ENCODE results near the gene THAP4.
"Not testable (repeated sequence)": the region's sequence is repeated elsewhere in the genome, so short reads cannot be mapped to it uniquely, and the experiment has no call there.

Gene THAP4

DNA sequence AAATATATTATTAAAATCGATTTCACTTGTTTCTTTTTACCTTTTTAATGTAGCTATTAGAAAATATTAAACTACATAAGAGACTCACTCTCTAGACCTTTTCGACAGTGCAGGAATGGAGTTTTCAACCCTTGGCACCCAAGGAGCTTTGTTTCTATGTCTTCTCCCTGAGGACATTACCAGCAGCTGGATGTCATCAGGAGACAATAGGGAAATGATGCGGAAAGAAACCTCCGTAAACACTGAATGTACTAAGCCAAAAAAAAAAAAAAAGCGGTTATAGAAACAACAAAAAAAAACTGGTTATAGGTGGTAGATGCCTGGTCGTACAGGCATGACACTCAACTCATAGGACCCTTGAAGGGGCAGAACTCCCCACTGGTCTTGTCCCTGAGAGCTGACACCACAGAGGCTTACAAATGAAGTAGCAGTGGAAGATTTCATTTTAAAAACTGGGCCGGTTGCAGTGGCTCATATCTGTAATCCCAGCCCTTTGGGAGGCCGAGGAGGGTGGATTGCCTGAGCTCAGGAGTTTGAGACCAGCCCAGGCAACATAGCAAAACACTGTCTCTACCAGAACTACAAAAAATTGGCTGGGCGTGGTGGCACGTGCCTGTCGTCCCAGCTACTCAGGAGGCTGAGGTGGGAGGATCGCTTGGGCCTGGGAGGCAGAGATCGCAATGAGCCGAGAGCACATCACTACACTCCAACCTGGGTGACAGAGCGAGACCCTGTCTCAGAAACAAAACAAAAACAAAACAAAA, 23.8 kb downstream of the THAP4 start:
- no peak for DNase-seq (ENCODE audit: low read depth, low spot score)

DNA sequence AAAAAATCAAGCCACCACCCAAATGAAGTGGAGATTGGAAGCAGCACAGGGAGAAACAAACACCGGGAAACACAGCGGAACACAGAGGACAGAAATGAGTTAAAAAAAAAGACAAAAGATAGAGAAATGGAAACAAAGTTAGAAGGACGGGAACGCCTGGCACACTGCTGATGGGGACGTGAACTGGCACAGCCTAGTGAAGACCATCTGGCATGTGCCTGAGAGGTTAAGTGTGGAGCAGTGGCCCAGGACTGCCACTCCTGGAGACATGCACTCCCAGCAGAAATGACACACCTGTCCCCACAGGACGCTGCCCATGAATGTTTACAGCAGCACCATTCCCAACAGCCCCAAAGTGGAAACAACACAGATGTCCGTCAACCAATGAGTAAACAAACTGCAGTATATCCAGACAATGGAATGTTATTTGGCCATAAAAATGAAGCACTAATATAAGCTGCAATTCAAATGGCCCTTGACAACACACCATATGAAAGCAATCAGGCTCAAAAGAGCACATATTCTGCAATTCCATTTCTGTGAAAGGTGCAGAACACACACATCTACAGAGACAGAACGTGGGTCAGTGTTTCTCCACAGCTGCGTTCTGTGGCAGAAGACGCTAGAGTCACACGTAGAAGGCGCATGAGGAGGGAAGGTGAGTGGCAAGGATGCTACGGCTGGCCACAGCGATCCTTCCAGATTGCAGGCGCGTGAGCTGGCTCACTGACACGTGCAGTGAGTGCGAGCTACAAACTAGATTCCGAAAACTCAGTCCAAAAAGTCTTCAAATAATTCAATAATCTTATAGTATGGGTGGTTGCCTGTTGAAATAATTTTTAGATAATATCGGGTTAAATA, 24.6 kb downstream of the THAP4 start:
- no peak for DNase-seq (ENCODE audit: low read depth, low spot score)

DNA sequence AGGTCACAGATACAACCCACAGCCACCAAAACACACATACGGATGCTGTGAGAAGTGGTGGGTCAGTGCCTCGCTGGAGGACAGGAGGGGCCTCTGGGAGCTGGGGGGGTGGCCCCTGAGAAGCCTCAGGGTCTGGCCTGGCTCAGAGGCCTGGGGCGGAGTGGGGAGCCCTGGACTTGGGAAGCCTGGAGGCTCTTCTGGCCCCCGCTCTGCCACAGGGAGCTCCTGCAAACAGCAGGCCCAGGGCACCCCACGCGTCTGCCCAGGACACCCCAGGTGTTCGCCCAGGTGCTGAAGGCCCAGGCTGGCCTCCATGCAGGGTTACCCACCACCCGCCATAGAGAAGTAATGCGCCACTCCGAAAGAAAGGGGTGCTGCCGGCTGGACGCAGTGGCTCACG, 25.9 kb downstream of the THAP4 start:
- no peak for DNase-seq (ENCODE audit: low read depth, low spot score)

DNA sequence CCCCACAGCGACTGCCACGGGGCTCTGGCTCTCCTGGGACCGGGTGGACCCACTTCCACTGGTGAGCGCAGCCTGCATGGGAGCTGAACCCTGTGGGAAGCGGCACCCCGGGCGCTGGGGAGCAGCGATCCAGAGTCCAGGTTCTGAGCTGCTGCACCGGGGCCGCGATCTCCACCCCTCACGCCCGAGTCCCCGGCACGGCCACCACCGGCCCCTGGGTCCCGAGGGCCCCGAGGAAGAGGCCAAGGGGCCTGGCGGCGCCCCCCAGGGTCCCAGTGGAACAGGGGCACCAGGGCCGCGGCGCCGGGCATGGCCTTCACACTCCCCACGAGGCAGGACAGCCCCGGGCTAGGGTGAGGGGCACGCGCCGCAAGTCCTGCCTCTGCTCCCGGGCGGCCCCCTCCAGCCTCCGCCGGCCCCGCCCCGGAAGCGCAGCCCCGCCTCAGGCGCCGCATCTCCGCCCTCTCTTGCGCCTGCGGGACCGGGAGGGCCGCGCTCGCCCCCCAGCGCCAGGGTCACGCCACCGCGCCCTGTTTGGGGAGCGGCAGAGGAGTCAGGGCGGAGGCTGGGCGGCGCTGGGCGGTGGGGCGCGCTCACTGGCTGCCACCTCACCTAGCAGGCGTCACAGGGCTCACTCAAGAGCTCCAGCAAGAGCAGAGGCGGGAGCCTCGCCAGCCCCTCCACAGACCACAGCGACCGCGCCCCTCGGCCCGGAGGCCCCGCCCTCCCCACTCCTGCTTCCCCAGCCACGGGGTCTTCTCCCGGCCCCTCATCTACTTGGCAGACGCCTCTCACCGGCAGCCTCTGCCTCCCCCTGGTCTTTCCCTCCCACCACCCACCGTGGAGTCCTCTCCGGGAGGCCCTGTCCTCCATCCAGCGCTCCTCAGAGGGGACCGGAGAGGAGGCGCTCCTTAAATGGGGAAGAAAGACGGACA, 26.8 kb downstream of the THAP4 start:
- peak; percentile 87 for DNase-seq (ENCODE audit: low read depth, low spot score)

DNA sequence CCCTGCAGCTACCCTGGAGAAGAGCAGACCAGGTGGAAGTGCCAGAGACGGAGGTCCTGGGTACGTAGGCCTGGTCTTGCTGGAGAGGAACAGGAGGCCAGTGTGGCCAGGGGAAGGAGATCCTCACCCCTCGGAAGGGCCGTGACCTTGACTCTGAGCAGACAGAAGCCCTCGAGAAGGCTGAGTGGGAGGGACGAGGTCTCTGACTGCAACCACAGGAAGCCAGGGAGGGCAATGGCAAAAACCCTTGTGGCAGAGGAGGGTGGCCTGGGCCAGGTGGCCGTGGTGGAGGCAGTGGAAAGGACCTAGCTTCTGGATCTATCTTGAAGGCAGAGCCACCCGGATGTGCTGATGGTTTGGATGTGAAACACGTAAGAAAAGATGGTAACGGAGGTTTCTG, 28.1 kb downstream of the THAP4 start:
- DNase-seq (ENCODE audit: low read depth, low spot score) = no peak

DNA sequence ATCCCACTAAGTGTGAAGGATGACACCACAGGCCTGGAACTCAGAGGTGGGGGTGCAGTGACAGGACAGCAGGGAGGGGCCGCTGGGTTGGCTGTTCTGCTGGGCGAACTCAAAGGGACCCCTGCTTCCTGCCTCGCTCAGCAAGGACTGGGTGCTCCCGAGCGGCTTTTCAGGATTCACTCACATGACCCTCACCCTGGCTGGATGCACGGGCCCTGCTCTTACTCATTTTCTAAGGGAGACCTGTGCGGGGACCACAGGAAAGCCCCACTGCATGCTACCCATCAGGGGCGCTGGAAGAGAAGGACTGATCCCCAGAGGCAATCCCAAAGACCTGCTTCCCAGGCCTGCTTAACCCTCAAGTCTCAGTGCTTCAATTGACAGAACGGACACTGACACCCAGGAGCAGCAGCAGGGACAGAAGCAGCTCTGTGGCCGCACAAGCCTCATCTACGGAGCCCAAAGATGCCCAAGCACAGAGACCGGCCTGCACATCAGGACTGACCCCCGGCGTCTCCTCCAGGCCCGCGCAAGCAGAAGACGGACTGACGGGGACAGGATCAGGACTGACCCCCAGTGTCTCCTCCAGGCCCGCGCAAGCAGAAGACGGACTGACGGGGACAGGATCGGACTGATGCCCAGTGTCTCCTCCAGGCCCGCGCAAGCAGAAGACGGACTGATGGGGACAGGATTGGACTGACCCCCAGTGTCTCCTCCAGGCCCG, 29.6 kb downstream of the THAP4 start:
- DNase-seq (ENCODE audit: low read depth, low spot score) = no peak

DNA sequence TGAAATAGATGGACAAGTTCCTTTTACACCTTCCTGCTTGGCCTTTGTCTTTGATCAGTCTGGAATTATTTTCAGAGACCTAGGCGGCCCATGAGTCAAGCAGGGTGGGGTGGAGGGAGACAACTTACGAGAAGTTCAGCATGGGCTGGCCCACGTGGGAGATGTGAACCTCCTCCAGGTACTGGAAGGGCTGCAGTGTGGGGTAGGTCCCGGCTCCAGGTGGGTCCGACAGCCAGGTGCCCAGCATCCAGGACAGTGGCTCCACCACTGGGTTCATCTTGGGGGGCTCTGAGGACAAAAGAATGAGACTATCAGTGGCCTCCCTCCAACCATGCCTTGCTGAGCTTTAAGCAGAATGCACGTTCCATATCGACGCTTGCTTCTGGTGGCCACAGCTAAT, 30.8 kb downstream of the THAP4 start:
- DNase-seq (ENCODE audit: low read depth, low spot score) = no peak

DNA sequence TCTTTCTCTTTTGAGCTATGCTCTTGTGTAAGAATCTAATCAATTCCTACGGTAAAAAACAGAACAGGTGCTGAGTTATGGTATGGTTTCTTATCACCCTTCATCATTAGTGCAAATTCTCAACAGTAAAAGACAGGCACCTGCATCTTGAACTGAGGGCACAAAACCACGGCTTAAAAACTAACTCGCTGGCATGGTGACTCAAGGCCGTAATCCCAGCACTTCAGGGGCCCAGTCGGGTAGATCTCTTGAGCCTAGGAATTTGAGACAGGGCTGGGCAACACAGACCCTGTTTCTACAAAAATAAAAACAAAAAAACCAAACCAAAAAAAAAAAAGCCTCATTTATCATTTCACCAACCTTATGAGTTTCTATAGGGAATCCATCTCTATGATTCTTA, 33.3 kb downstream of the THAP4 start:
- DNase-seq (ENCODE audit: low read depth, low spot score) = no peak

DNA sequence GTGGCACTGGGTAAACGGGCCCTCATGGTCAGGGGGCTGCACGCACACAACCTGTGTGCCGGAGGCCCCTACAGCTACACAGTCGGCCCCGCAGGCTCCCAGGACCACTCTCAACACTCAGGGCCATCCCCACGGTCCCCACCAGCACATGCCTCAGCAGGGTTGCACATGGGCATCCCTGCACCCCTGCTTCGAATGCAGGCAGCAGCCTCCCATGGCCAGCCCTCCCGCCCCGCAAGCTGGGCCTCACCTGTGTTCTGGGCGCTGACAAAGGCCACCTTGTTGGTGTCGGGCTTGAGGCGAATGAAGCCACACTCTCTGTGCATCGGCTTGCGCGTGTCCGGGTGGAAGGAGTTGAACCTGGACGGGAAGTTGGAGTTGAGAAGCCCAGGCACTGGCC, 34.2 kb downstream of the THAP4 start:
- DNase-seq (ENCODE audit: low read depth, low spot score) = no peak

DNA sequence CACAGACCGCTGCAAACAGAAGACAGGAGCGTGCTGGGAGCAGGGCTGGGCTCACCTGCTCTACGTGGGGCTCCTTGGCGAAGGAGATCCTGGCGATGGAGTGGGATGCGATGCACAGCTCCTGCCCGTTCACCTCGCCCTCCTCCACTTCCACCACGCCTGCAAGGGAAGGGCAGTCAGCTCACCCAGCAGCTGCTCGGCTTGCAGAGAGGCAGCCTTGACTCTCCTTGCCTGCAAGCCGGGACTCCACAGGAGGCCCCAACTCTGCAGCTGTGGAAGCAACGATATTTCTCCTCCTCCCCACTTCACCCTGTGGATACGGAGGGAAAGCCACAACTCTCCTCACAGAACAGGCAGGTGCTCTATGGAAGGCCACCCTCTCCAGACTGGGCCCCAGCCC, 35.1 kb downstream of the THAP4 start:
- no peak for DNase-seq (ENCODE audit: low read depth, low spot score)

DNA sequence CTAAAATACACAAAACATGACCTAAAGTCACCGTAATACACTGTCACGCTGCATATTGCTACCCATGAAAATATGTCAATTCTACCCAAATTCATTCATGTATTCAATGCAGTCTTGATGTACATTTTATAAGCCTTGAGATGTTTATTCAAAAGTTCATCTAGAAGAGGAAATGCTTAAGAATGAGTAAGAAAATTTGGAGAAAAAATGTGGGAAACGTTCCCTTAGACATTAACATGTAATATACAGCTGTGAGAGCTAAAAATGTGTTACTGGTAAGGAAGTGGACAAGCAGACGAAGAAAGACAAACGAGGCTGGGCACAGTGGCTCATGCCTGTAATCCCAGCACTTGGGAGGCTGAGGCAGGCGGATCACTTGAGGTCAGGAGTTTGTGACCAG, 37.3 kb downstream of the THAP4 start:
- DNase-seq (ENCODE audit: low read depth, low spot score) = no peak

DNA sequence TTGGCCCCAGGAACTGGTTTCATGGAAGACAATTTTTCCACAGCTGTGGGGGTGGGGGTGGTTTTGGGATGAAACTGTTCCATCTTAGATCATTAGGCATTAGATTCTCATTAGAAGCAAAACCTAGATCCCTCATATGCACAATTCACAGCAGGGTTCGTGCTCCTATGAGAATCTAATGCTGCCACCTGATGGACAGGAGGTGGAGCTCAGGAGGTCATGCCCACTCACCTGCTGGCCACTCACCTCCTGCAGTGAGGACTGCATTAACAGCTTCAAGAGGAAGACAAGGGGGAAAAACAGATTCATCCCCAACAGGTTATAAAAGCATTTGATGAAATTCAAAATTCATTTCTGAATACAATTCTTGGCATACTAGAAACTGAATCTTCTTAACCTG, 38.5 kb downstream of the THAP4 start:
- DNase-seq (ENCODE audit: low read depth, low spot score) = no peak

DNA sequence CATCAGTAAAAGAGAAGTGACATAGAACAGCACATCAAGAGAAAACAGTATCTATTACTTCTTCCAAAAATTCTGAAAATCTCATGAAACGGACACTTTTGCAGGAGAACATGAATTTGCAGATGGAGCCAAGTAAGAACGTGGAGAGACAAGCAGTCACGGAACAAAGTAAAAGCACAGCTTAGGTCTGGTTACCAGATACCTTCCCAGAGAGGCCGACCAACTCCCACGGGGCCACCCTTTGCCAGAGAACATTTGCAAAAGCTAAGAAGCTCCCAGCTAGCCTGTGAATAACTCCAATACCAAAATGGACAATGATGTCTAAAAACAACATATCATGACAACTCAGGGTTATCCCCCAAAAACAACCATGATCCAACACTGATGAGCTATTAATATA, 38.9 kb downstream of the THAP4 start:
- DNase-seq (ENCODE audit: low read depth, low spot score) = no peak

DNA sequence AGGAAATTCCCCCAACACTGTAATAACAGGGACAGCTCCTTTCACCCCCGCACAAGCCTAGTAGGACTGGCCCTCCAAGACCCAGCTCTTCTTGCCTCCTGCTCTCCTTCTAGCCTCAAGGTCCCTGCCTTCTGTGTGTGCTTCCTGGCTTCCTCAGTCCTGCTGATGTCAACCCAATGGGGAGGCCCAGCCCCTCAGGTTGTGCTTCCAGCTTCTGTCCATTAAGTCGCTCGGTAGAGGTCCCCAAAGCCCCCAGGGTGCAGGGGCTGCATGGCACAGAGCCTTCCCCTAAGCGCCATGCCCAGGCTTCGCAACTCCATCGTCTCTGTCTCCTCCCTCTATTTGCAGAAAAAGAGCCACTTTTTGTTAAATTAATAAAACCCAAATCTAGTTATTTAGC, 39.4 kb downstream of the THAP4 start:
- no peak for DNase-seq (ENCODE audit: low read depth, low spot score)

DNA sequence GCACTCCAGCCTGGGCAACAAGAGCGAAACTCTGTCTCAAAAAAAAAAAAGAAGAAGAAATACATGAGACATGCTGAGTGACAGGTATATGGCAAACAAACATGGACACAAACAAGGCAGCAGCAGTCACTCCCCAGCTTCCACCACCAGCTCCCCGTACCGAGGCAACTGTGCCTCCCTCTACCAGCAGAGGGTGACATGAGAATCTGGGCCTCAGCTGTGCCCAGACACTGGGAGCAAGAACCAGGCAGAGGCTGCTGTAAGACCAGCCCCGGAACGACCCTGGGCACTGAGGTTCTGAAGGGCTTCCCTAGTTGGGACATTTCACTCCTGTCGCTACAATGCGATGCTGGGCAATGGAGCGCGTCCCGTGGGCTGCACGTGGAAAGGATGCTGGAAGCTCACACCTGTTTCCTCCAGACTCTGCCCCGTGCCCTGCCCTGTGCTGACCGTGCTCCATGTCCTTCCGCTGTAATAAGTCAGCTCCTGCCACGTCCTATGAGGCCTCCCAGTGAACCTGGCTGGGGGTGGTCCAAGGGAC, 41.3 kb downstream of the THAP4 start:
- DNase-seq (ENCODE audit: low read depth, low spot score) = no peak

DNA sequence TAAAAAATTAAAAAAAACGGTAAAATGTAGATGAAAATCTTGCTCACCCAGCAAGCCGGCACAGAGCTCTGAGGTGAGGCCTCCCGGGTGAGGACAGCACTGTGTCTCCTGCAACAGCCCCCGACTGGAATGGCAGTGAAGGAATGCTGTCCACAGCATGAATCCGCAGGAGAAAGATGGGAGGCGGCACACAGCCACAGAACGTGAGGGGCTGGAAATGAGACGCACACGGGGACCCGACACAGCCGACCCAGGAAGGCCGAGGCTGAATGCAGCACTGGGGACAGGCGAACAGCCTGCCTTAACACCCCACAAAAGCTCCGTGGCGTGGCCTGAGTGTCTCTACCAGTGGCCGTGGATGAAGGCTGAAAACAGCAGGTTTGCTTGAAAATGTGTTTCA, 43.7 kb downstream of the THAP4 start:
- no peak for DNase-seq (ENCODE audit: low read depth, low spot score)

DNA sequence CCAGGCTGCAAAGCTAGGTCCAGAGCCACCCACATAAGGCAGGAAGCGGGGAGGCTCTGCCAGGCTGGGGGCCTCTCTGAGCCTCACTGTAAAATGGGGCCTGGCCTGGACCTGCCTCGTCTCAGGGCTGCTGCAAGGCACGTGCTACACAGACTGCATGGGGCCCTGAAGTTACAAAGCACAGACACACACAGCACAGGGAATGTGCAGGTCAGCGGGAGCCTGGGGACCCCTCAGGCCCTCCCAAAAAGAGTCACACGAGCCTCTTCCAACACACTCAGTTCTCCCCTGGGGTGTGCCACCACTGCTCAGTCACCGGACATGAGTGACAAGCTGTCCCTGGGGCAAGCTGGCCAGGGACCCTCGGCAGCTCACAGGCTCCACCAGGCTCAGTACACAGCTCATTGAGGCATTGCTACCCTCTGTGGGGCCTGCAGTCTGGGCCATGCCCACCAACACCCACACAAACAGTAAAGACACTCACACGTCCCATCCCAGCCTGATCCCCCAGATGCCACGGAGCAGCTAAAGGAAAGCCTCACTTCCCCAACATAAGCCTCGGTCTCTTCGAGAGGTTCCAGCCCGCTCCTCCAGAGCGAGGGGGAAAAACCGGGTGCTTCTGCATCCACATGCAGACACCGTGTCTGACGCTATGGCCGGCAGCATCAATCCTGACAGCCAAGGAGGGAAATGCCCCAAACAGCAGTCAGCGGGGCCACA, 44.7 kb downstream of the THAP4 start:
- DNase-seq (ENCODE audit: low read depth, low spot score) = no peak

DNA sequence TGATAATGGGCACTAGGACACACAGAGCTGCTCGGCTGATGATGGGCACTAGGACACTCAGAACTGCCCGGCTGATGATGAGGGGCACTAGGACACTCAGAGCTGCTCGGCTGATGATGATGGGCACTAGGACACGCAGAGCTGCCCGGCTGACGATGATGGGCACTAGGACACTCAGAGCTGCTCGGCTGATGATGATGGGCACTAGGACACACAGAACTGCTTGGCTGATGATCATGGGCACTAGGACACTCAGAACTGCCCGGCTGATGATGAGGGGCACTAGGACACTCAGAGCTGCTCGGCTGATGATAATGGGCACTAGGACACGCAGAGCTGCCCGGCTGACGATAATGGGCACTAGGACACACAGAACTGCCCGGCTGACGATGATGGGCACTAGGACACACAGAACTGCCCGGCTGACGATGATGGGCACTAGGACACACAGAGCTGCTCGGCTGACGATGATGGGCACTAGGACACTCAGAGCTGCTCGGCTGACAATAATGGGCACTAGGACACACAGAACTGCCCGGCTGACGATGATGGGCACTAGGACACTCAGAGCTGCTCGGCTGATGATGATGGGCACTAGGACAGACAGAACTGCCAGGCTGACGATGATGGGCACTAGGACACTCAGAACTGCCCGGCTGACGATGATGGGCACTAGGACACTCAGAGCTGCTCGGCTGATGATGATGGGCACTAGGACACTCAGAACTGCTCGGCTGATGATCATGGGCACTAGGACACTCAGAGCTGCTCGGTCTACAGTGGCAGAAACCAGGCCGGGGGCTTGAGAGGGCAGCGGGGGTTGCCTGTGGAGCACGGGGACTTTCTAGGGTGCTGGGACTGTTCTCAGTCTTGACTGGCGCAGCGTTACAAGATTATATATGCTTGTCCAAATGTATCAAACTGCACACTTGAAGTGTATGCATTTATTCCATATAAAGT, 46.2 kb downstream of the THAP4 start:
- not testable (repeated sequence) for DNase-seq (ENCODE audit: low read depth, low spot score)

DNA sequence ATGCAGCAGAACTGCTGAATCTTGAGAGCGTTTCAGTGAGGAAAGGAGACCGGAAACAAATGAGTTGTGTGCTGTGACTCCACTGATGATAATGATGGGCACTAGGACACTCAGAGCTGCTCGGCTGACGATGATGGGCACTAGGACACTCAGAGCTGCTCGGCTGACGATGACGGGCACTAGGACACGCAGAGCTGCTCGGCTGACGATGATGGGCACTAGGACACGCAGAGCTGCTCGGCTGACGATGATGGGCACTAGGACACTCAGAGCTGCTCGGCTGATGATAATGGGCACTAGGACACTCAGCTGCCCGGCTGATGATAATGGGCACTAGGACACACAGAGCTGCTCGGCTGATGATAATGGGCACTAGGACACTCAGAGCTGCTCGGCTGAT, 47.1 kb downstream of the THAP4 start:
- not testable (repeated sequence) for DNase-seq (ENCODE audit: low read depth, low spot score)
